H1 (cell line): ENCODE results near the gene FAN1. TPM values are rescaled to one million over a fixed set of nuclear protein-coding genes. Genes with fewer than 3 reads are reported as not detected.

Source experiments
- polyA plus RNA-seq, 7 experiments: library from polyadenylated mRNA; depleted of rRNA in 3 of 7; stranded (reverse) in 5 of 7; unstranded in 2 of 7; fragments of >200 nt in 5 of 7; fragments of 200-250 nt in 2 of 7; gene quantifications; 1 replicate in 5 of 7; 2 replicates in 1 of 7; 4 replicates in 1 of 7; pipeline versions ENCODE4 v1.2.1 to v1.2.3, GENCODE V29; 2011 to 2013; ENCODE audit warnings: missing spikeins in 2 of 7, mixed read lengths in 2 of 7
- total RNA-seq: library from RNA; stranded (reverse); fragmentation: NEBNext Ultra II Directional; extraction: Animal tissue kit (Norgen Biotek cat#: 25700); gene quantifications from 2 replicates; pipeline ENCODE4 v1.2.1, GENCODE V29; 2021
- TF ChIP-seq, protein P1 (sequence below): fragments of 300-600 bp; sonication (generic); IDR thresholded peaks from 2 replicates; pipeline ENCODE4 v1.7.1; 2012; ENCODE audit warnings: low read length, moderate library complexity, mild to moderate bottlenecking, inconsistent platforms; ENCODE audit not compliant: insufficient replicate concordance
- TF ChIP-seq, protein P2 (sequence below): IDR thresholded peaks from 2 replicates; pipeline ENCODE4 v1.6.1; 2012; ENCODE audit warnings: inconsistent platforms

FAN1 gene
- total and polyA plus RNA-seq, 2 of the 8 experiments (the other 6 are each of a cell fraction or from before 2014, with no cell fraction given): 8.6 to 24.9 TPM

DNA sequence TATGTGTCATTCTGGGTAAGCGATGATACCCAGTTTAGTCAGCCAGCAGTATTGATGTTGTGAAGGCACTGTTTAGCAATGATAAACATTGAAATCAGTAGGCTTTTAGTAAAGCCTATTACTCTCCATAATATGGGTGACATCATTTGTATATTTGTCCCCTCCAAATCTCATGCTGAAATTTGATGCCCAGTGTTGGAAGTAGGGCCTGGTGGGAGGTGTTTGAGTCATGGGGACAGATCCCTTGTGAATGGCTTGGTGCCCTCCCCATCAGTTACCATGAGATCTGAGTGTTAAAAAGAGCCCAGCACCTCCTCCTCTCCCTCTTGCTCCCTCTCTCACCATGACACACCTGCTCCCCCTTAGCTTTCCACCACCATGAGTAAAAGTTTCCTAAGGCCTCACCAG lies 31.4 kb upstream of the FAN1 start (continued):
- TF ChIP-seq, protein P1, sequence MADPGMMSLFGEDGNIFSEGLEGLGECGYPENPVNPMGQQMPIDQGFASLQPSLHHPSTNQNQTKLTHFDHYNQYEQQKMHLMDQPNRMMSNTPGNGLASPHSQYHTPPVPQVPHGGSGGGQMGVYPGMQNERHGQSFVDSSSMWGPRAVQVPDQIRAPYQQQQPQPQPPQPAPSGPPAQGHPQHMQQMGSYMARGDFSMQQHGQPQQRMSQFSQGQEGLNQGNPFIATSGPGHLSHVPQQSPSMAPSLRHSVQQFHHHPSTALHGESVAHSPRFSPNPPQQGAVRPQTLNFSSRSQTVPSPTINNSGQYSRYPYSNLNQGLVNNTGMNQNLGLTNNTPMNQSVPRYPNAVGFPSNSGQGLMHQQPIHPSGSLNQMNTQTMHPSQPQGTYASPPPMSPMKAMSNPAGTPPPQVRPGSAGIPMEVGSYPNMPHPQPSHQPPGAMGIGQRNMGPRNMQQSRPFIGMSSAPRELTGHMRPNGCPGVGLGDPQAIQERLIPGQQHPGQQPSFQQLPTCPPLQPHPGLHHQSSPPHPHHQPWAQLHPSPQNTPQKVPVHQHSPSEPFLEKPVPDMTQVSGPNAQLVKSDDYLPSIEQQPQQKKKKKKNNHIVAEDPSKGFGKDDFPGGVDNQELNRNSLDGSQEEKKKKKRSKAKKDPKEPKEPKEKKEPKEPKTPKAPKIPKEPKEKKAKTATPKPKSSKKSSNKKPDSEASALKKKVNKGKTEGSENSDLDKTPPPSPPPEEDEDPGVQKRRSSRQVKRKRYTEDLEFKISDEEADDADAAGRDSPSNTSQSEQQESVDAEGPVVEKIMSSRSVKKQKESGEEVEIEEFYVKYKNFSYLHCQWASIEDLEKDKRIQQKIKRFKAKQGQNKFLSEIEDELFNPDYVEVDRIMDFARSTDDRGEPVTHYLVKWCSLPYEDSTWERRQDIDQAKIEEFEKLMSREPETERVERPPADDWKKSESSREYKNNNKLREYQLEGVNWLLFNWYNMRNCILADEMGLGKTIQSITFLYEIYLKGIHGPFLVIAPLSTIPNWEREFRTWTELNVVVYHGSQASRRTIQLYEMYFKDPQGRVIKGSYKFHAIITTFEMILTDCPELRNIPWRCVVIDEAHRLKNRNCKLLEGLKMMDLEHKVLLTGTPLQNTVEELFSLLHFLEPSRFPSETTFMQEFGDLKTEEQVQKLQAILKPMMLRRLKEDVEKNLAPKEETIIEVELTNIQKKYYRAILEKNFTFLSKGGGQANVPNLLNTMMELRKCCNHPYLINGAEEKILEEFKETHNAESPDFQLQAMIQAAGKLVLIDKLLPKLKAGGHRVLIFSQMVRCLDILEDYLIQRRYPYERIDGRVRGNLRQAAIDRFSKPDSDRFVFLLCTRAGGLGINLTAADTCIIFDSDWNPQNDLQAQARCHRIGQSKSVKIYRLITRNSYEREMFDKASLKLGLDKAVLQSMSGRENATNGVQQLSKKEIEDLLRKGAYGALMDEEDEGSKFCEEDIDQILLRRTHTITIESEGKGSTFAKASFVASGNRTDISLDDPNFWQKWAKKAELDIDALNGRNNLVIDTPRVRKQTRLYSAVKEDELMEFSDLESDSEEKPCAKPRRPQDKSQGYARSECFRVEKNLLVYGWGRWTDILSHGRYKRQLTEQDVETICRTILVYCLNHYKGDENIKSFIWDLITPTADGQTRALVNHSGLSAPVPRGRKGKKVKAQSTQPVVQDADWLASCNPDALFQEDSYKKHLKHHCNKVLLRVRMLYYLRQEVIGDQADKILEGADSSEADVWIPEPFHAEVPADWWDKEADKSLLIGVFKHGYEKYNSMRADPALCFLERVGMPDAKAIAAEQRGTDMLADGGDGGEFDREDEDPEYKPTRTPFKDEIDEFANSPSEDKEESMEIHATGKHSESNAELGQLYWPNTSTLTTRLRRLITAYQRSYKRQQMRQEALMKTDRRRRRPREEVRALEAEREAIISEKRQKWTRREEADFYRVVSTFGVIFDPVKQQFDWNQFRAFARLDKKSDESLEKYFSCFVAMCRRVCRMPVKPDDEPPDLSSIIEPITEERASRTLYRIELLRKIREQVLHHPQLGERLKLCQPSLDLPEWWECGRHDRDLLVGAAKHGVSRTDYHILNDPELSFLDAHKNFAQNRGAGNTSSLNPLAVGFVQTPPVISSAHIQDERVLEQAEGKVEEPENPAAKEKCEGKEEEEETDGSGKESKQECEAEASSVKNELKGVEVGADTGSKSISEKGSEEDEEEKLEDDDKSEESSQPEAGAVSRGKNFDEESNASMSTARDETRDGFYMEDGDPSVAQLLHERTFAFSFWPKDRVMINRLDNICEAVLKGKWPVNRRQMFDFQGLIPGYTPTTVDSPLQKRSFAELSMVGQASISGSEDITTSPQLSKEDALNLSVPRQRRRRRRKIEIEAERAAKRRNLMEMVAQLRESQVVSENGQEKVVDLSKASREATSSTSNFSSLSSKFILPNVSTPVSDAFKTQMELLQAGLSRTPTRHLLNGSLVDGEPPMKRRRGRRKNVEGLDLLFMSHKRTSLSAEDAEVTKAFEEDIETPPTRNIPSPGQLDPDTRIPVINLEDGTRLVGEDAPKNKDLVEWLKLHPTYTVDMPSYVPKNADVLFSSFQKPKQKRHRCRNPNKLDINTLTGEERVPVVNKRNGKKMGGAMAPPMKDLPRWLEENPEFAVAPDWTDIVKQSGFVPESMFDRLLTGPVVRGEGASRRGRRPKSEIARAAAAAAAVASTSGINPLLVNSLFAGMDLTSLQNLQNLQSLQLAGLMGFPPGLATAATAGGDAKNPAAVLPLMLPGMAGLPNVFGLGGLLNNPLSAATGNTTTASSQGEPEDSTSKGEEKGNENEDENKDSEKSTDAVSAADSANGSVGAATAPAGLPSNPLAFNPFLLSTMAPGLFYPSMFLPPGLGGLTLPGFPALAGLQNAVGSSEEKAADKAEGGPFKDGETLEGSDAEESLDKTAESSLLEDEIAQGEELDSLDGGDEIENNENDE: no peak
- TF ChIP-seq, protein P2, sequence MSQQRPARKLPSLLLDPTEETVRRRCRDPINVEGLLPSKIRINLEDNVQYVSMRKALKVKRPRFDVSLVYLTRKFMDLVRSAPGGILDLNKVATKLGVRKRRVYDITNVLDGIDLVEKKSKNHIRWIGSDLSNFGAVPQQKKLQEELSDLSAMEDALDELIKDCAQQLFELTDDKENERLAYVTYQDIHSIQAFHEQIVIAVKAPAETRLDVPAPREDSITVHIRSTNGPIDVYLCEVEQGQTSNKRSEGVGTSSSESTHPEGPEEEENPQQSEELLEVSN: no peak
